ENCODE data around the gene SSR2.

SSR2 gene

GRCh38 chr1:155976913-155977689, 43.6 kb downstream of the SSR2 start:
- peak overlapping the region; percentile 97 for H3K9ac ChIP-seq (ENCODE audit: low read length)
- peak overlapping the region; percentile 88 for H3K4me3 ChIP-seq (ENCODE audit: low read length)
- H3K9me3 ChIP-seq (ENCODE audit: control insufficient read depth, low read length): no peaks in the 10 kb centered on the region
- peaks cover 19% of the 10 kb centered on the region for H3K36me3 ChIP-seq (ENCODE audit: control insufficient read depth, insufficient read depth, low read length, severe bottlenecking)
- H3K27me3 ChIP-seq (replicated peaks; ENCODE audit: control insufficient read depth, insufficient read depth, low read length): no peaks in the 10 kb centered on the region
- H3K4me1 ChIP-seq (ENCODE audit: control insufficient read depth, insufficient read depth, low read length): peaks cover 61% of the 10 kb centered on the region
- DNase-seq (ENCODE audit: low read depth): no peak

DNA sequence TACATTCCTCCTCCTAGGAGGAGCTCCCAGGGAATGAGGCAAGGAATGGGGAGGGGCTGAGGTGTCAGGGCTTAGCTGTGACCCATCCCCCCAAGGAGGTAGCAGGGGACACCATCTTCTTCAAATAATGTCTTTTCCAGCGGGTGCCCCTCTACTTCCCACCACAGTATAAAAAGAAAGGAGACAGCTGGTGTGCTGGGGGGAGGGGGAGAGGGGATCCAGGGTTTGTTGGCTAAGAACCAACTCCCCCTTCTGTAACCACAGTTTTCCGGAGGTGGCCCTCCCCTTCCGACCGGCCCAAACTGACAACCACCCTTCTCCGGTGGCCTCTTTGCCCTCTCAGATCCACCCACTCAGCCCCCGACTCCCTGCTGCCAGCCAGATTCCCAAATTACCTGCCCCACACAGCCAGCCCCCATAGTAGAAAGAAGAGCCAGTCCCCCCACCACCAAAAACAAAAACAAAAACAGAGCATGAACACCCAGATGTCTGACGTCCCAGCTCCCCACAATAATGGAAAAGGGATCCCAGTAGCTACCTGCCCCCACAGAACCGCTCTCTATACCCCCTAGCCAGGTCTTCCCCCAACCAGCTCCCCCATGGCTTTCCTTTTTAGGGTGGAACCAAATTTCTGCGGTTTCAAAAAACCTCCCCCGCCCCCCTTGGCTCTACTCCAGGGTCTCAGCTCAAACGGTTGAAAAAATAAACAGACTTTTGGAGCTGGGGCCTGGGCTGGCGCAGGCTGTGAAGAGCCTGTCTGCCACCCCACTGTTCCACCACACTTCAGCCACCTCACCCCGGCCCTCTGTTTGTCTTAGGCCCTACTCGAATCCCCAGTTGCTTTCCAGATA, 44.5 kb downstream of the SSR2 start:
- no peaks in the 10 kb centered on the region for H3K9me3 ChIP-seq (ENCODE audit: control insufficient read depth, low read length)
- peaks cover 19% of the 10 kb centered on the region for H3K36me3 ChIP-seq (ENCODE audit: control insufficient read depth, insufficient read depth, low read length, severe bottlenecking)
- H3K27me3 ChIP-seq (replicated peaks; ENCODE audit: control insufficient read depth, insufficient read depth, low read length): no peaks in the 10 kb centered on the region
- peaks cover 56% of the 10 kb centered on the region for H3K4me1 ChIP-seq (ENCODE audit: control insufficient read depth, insufficient read depth, low read length)
- peak overlapping the region; percentile 88 for H3K4me3 ChIP-seq (ENCODE audit: low read length)
- peak overlapping the region; percentile 97 for H3K9ac ChIP-seq (ENCODE audit: low read length)
- peak; percentile 88 for DNase-seq (ENCODE audit: low read depth)

- no peak for DNase-seq (ENCODE audit: low read depth)
- H3K9me3 ChIP-seq (ENCODE audit: control insufficient read depth, low read length): no peaks in the 10 kb centered on the region
- H3K36me3 ChIP-seq (ENCODE audit: control insufficient read depth, insufficient read depth, low read length, severe bottlenecking): peaks cover 19% of the 10 kb centered on the region
- H3K9ac ChIP-seq (ENCODE audit: low read length): peak overlapping the region; percentile 97
- H3K4me3 ChIP-seq (ENCODE audit: low read length): peak overlapping the region; percentile 88
- no peaks in the 10 kb centered on the region for H3K27me3 ChIP-seq (replicated peaks; ENCODE audit: control insufficient read depth, insufficient read depth, low read length)
- H3K4me1 ChIP-seq (ENCODE audit: control insufficient read depth, insufficient read depth, low read length): peaks cover 55% of the 10 kb centered on the region
Observed at GRCh38 chr1:155975375-155976061, 45.2 kb downstream of the SSR2 start.

DNA sequence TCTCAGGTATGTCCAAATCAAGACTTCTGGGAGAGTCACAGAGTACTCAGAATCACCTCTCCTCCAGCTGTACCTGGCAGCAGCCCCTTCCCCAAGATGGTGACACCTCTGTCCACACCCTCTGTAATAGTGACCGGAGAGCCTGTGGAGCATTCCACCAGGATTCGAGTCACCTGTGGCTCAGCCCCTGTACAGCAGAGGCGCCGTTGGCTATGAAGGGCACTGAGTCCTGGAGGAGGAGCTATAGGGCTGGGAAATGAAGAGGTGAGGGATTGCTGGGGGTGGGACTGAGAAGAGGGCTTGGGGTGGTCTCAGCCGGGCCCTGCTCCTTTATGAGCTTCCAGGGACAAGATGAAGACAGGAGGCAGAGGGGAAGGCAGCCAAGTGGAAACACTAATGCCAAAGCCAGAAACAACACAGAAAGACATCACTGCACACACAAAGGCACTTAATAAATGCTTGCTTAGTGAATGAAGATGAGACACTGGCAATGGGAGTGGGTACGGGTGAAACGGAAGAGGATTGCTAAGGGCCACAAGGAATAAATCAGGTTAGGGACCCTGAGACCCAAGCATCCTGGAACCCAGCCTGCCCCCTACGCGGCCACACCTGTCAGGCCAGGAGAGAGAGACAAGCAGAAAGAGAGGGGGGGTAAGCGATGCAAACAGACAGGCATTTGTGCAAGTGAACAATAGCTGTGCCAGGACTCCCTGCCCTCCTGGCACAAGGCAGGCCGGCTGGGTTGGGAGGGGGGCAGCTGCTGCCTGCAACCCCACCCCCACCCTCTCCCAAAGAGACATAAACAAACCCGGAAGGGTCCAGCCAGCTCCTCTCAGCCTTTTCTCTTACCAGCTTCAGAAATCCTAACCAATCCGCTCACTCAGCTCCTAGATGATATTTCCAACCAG, 46.3 kb downstream of the SSR2 start:
- peaks cover 27% of the 10 kb centered on the region for H3K36me3 ChIP-seq (ENCODE audit: control insufficient read depth, insufficient read depth, low read length, severe bottlenecking)
- H3K27me3 ChIP-seq (replicated peaks; ENCODE audit: control insufficient read depth, insufficient read depth, low read length): no peaks in the 10 kb centered on the region
- peak overlapping the region; percentile 97 for H3K9ac ChIP-seq (ENCODE audit: low read length)
- no peaks in the 10 kb centered on the region for H3K9me3 ChIP-seq (ENCODE audit: control insufficient read depth, low read length)
- H3K4me3 ChIP-seq (ENCODE audit: low read length): peak overlapping the region; percentile 88
- H3K4me1 ChIP-seq (ENCODE audit: control insufficient read depth, insufficient read depth, low read length): peaks cover 55% of the 10 kb centered on the region
- no peak for DNase-seq (ENCODE audit: low read depth)

DNA sequence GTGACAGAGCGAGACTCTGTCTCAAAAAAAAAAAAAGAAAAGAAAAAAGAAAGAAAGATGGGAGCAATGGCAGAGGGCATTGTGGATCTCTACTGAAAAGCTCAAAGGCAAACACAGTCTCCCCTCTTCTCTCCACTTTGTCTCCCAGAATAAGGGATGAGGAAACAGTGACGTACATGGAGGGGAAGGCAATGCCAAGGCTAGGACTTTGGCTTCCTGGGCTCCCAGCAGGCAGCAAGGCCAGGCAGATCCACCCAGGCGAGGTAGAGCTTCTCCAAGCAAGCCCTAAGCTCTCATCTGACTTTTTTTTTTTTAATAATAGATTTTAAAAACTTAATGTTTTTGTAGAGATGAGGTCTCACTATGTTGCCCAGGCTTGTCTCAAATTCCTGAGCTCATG, 47.0 kb downstream of the SSR2 start:
- Histone ChIP-seq H3K9me3 (ENCODE audit: control insufficient read depth, low read length) (no peaks in the 10 kb centered on the region), H3K27me3 (replicated peaks; ENCODE audit: control insufficient read depth, insufficient read depth, low read length) (no peaks in the 10 kb centered on the region), H3K4me1 (ENCODE audit: control insufficient read depth, insufficient read depth, low read length) (peaks cover 58% of the 10 kb centered on the region), H3K9ac (ENCODE audit: low read length) (no peak overlapping the region), H3K4me3 (ENCODE audit: low read length) (no peak overlapping the region), H3K36me3 (ENCODE audit: control insufficient read depth, insufficient read depth, low read length, severe bottlenecking) (peaks cover 35% of the 10 kb centered on the region)
- no peak for DNase-seq (ENCODE audit: low read depth)

GRCh38 chr1:155971910-155972809, 48.6 kb downstream of the SSR2 start:
- Histone ChIP-seq H3K4me1 (ENCODE audit: control insufficient read depth, insufficient read depth, low read length) (peaks cover 59% of the 10 kb centered on the region), H3K36me3 (ENCODE audit: control insufficient read depth, insufficient read depth, low read length, severe bottlenecking) (peaks cover 50% of the 10 kb centered on the region), H3K9me3 (ENCODE audit: control insufficient read depth, low read length) (no peaks in the 10 kb centered on the region)

GRCh38 chr1:155970531-155971167, 50.1 kb downstream of the SSR2 start:
- DNase-seq (ENCODE audit: low read depth): peak; percentile 75
- peak overlapping the region; percentile 11 for H3K4me3 ChIP-seq (ENCODE audit: low read length)
- peaks cover 66% of the 10 kb centered on the region for H3K36me3 ChIP-seq (ENCODE audit: control insufficient read depth, insufficient read depth, low read length, severe bottlenecking)
- H3K9me3 ChIP-seq (ENCODE audit: control insufficient read depth, low read length): no peaks in the 10 kb centered on the region
- peaks cover 46% of the 10 kb centered on the region for H3K4me1 ChIP-seq (ENCODE audit: control insufficient read depth, insufficient read depth, low read length)
- peak overlapping the region; percentile 64 for H3K9ac ChIP-seq (ENCODE audit: low read length)
- H3K27me3 ChIP-seq (replicated peaks; ENCODE audit: control insufficient read depth, insufficient read depth, low read length): no peaks in the 10 kb centered on the region

More at GRCh38 chr1:155971910-155972809, 48.6 kb downstream of the SSR2 start:
- H3K27me3 ChIP-seq (replicated peaks; ENCODE audit: control insufficient read depth, insufficient read depth, low read length): no peaks in the 10 kb centered on the region
- no peak overlapping the region for H3K9ac ChIP-seq (ENCODE audit: low read length)
- DNase-seq (ENCODE audit: low read depth): no peak
- no peak overlapping the region for H3K4me3 ChIP-seq (ENCODE audit: low read length)

DNA sequence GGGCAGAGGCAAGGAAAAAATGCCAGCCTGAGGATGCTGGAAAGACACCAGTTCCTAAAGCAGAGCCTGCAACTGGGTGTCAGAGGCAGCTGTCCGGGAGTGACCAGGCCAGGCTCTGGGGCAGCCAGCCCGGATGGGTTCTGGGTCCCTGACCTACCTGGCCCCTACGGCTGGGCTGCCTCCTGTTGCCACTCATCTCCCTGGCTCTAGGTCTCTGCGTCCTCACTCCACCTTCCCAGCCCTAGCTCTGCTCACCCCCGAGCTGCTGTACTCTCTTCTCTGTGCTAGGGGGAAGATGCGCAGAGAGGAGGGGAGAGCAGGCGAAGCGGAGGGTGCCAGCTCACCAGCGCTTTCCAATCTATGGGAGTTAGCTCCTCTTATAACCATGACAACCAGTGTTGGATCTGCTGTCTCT, 51.4 kb downstream of the SSR2 start:
- Histone ChIP-seq H3K9ac (ENCODE audit: low read length) (peak overlapping the region; percentile 64), H3K27me3 (replicated peaks; ENCODE audit: control insufficient read depth, insufficient read depth, low read length) (no peaks in the 10 kb centered on the region), H3K4me3 (ENCODE audit: low read length) (no peak overlapping the region), H3K9me3 (ENCODE audit: control insufficient read depth, low read length) (no peaks in the 10 kb centered on the region), H3K4me1 (ENCODE audit: control insufficient read depth, insufficient read depth, low read length) (peaks cover 33% of the 10 kb centered on the region), H3K36me3 (ENCODE audit: control insufficient read depth, insufficient read depth, low read length, severe bottlenecking) (peaks cover 77% of the 10 kb centered on the region)
- no peak for DNase-seq (ENCODE audit: low read depth)

DNA sequence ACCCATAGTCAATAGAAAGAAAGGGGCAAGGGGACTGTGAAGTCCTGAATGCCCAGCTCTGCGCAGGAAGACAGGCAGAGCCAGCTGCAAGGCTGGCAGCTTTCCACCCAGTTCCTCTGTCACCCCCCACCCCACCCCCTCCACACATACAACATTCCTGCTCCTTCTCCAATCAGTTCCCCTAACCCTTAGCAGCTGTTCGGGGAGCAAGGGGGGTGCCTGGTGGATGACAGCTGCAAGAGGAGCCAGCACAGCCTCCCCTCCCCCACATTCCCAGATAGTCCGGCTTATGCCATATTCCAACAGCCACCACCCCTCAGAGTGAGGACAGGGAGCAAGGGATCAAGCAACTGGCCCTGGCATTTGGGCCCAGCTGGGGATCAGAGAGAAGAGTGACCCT, 52.1 kb downstream of the SSR2 start:
- Histone ChIP-seq H3K9me3 (ENCODE audit: control insufficient read depth, low read length) (no peaks in the 10 kb centered on the region), H3K36me3 (ENCODE audit: control insufficient read depth, insufficient read depth, low read length, severe bottlenecking) (peaks cover 74% of the 10 kb centered on the region)
- DNase-seq (ENCODE audit: low read depth): no peak

More for the DNA sequence above, 52.1 kb downstream of the SSR2 start:
- Histone ChIP-seq H3K4me1 (ENCODE audit: control insufficient read depth, insufficient read depth, low read length) (peaks cover 29% of the 10 kb centered on the region), H3K4me3 (ENCODE audit: low read length) (no peak overlapping the region), H3K27me3 (replicated peaks; ENCODE audit: control insufficient read depth, insufficient read depth, low read length) (no peaks in the 10 kb centered on the region), H3K9ac (ENCODE audit: low read length) (peak overlapping the region; percentile 27)
